ENCODE measurements around the gene EPB41. TPM values are rescaled to one million over a fixed set of nuclear protein-coding genes. Genes with fewer than 3 reads are reported as not detected.

EPB41 gene
- total and polyA plus RNA-seq, 9 of the 15 experiments (the other 6 are each of a cell fraction or from before 2014, with no cell fraction given): 3.7 to 213 (median 141) TPM

GRCh38 chr1:28878796-28879195 lies 35.6 kb upstream of the EPB41 start (continued):
- TF ChIP-seq ZNF316 (IDR thresholded peaks at IDR 0.05) (no peak), ZC3H11A (IDR thresholded peaks at IDR 0.05; ENCODE audit: low read depth, low read length) (no peak), PTBP1 (IDR thresholded peaks at IDR 0.05; ENCODE audit: low read depth, low read length) (no peak), CHD1 (IDR thresholded peaks at IDR 0.05; ENCODE audit: low read length) (no peak), FOS (IDR thresholded peaks at IDR 0.05; ENCODE audit: extremely low read depth, insufficient read length) (no peak)

- ATAC-seq (peak; percentile 77), DNase-seq (ENCODE audit: extremely low read depth in 1 of 4, low spot score in 3 of 4) (peak; percentile 84 to 99 (median 86)), FAIRE-seq (peak; percentile 89)
- peak overlapping the region; percentile 86 for H2AFZ ChIP-seq (ENCODE audit: low read depth, low read length)
- CTCF ChIA-PET (ENCODE audit: low intra/inter-chr PET ratio): interaction anchor here (0.6 to 4.0 kb wide), 8 partner anchors 97 to 1465 kb away, joined by 3 to 61 read pairs (median 6); partner anchors contain the start of gene SRSF4
- H3K27me3 ChIP-seq (ENCODE audit: control insufficient read depth in 2 of 2, insufficient read depth in 2 of 2, low read length in 2 of 2): no peaks in the 10 kb centered on the region
- H3K27ac ChIP-seq (ENCODE audit: extremely low read depth, low read depth, low read length): peak overlapping the region; percentile 62
- H3K9ac ChIP-seq (ENCODE audit: insufficient read depth in 1 of 2, low read depth in 2 of 2, low read length in 2 of 2): peak overlapping the region; percentile 42 to 60; a peak in 3 of 4 replicates
- in situ Hi-C loops (cut with MboI): loop anchor here (5.0 kb wide), 2 partner anchors 150 to 315 kb away; no protein-coding TSS in a partner anchor
- no peaks in the 10 kb centered on the region for H4K20me1 ChIP-seq (replicated peaks; ENCODE audit: control insufficient read depth, insufficient read depth, low read length)
- POLR2A ChIA-PET: interaction anchor here (0.5 to 4.6 kb wide), 26 partner anchors 16 to 468 kb away, joined by 3 to 68 read pairs (median 3); partner anchors contain the start of genes RNU11, SRSF4 and TAF12
- no TSS peak for BruUV-seq (replicated peaks)
- WGBS (ENCODE audit: insufficient coverage, low coverage, missing lambda C conversion rate): 4% methylated on average over 13 of the region's 13 CpGs
- no peak overlapping the region for H3K4me3 ChIP-seq
- intact Hi-C loops (cut with micrococcal nuclease): loop anchor here (1.0 to 5.0 kb wide), 4 partner anchors 100 to 320 kb away; no protein-coding TSS in a partner anchor
- H3K9me1 ChIP-seq (ENCODE audit: control insufficient read depth, insufficient read depth, low read length): no peaks in the 10 kb centered on the region
- no peaks in the 10 kb centered on the region for H3K9me3 ChIP-seq (replicated peaks; ENCODE audit: control insufficient read depth, insufficient read depth, low read depth, low read length)
- peak overlapping the region; percentile 66 for H3K4me2 ChIP-seq (ENCODE audit: insufficient read depth, low read length)
- peaks cover 16% of the 10 kb centered on the region for H3K79me2 ChIP-seq (ENCODE audit: control insufficient read depth, insufficient read depth, low read length)
- H3K4me1 ChIP-seq (replicated peaks in 1 of 2; ENCODE audit: control insufficient read depth in 2 of 2, insufficient read depth in 2 of 2, low read length in 2 of 2): peaks cover 52 to 56% of the 10 kb centered on the region in 2 experiments
- no peaks in the 10 kb centered on the region for H3K36me3 ChIP-seq (ENCODE audit: control insufficient read depth, insufficient read depth, low read length)
- TF ChIP-seq RBBP5 (IDR thresholded peaks at IDR 0.05; ENCODE audit: borderline replicate concordance, insufficient read depth, low read length, poor library complexity, severe bottlenecking): no peak
- peak; percentile 99 for TF ChIP-seq STAG1 (CRISPR knock-in tag; IDR thresholded peaks at IDR 0.05; ENCODE audit: borderline replicate concordance)
- no peak for TF ChIP-seq RHOXF2B (CRISPR knock-in tag; conservative IDR thresholded peaks at IDR 0.05)
- TF ChIP-seq ZFP91 (CRISPR knock-in tag; IDR thresholded peaks at IDR 0.05): peak; percentile 75; the same call in 1 of the 2 replicates
- no peak for TF ChIP-seq KLF10 (CRISPR knock-in tag; IDR thresholded peaks at IDR 0.05)
- TF ChIP-seq ZSCAN29 (IDR thresholded peaks at IDR 0.05): no peak
- no peak; the same call in 1 of the 2 replicates for TF ChIP-seq HCFC1 (IDR thresholded peaks at IDR 0.05; ENCODE audit: low read depth, low read length)
- no peak for TF ChIP-seq HNRNPLL (IDR thresholded peaks at IDR 0.05; ENCODE audit: low read depth, low read length, poor library complexity, severe bottlenecking)
- peak; percentile 51 to 73; a peak in 3 of 4 replicates for TF ChIP-seq MNT (conservative IDR thresholded peaks at IDR 0.05)
- TF ChIP-seq THRA (IDR thresholded peaks at IDR 0.05): no peak
- TF ChIP-seq TEAD1 (CRISPR knock-in tag; IDR thresholded peaks at IDR 0.05): peak; percentile 31 to 94; a peak in 2 of 4 replicates
Observed at GRCh38 chr1:28882009-28882628, 32.2 kb upstream of the EPB41 start.
